ENCODE data around the gene TVP23A. TPM values are rescaled to one million over a fixed set of nuclear protein-coding genes. Genes with fewer than 3 reads are reported as not detected.

The TVP23A gene
- total RNA-seq, 4 donors from 2014 or later = 0.64 TPM; not detected in 3

DNA sequence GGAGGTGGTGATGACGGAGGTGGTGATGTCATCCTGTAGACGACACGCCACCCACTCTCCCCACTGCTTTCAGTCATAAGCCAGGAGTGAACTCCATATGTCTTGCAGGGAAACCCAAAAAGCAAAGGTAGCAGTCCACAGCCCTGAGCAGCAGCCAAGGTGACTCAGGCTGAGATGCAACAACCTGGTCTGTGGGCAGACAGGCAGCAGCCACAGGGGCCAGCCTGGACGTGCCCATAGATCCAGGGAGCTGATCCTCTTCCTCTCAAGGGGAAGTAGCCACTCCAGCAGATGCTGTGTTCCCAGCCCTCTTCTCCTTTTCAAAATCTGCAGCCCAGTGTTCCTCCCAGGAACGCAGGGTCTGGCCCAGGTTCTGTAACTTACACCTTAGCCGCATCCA lies 41.1 kb upstream of the TVP23A start:
- H3K9me3 ChIP-seq = no peaks in the 10 kb centered on the region
- no peak for TF ChIP-seq POLR2A (IDR thresholded peaks at IDR 0.05)
- TF ChIP-seq, protein P1, sequence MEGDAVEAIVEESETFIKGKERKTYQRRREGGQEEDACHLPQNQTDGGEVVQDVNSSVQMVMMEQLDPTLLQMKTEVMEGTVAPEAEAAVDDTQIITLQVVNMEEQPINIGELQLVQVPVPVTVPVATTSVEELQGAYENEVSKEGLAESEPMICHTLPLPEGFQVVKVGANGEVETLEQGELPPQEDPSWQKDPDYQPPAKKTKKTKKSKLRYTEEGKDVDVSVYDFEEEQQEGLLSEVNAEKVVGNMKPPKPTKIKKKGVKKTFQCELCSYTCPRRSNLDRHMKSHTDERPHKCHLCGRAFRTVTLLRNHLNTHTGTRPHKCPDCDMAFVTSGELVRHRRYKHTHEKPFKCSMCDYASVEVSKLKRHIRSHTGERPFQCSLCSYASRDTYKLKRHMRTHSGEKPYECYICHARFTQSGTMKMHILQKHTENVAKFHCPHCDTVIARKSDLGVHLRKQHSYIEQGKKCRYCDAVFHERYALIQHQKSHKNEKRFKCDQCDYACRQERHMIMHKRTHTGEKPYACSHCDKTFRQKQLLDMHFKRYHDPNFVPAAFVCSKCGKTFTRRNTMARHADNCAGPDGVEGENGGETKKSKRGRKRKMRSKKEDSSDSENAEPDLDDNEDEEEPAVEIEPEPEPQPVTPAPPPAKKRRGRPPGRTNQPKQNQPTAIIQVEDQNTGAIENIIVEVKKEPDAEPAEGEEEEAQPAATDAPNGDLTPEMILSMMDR (IDR thresholded peaks at IDR 0.05) = no peak
- TF ChIP-seq EP300 (IDR thresholded peaks at IDR 0.05) = no peak
- no peak for TF ChIP-seq POLR2AphosphoS5 (IDR thresholded peaks at IDR 0.05)
- DNase-seq (ENCODE audit: low spot score in 2 of 2) = no peak
- no peak overlapping the region for H3K4me3 ChIP-seq
- WGBS = 80% methylated on average over 6 of the region's 6 CpGs
- no peak overlapping the region for H3K27ac ChIP-seq
- no peaks in the 10 kb centered on the region for H3K4me1 ChIP-seq
- H3K36me3 ChIP-seq = no peaks in the 10 kb centered on the region
- H3K27me3 ChIP-seq = no peaks in the 10 kb centered on the region

DNA sequence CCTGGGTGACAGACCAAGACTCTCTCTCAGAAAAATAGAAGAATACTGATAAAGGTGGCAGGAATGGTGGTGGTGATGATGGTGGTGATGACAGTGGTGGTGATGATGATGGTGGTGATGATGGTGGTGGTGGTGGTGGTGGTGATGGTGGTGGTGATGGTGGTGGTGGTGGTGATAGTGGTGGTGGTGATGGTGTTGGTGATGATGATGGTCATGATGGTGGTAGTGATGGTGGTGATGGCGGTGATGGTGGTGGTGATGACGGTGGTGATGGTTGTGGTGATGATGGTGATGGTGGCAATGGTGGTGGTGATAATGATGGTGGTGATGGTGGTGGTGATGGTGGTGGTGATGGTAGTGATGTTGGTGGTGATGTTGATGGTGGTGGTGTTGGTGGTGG lies 40.4 kb upstream of the TVP23A start:
- Histone ChIP-seq H3K27me3 (no peaks in the 10 kb centered on the region), H3K4me1 (no peaks in the 10 kb centered on the region), H3K4me3 (no peak overlapping the region), H3K9me3 (no peaks in the 10 kb centered on the region), H3K27ac (no peak overlapping the region), H3K36me3 (no peaks in the 10 kb centered on the region)
- DNase-seq (ENCODE audit: low spot score in 2 of 2) = no peak
- WGBS = 94% methylated on average over 2 of the region's 2 CpGs
- TF ChIP-seq EP300 (IDR thresholded peaks at IDR 0.05) (no peak), POLR2A (IDR thresholded peaks at IDR 0.05) (no peak), POLR2AphosphoS5 (IDR thresholded peaks at IDR 0.05) (no peak)
- TF ChIP-seq, protein P1 (IDR thresholded peaks at IDR 0.05) = no peak

DNA sequence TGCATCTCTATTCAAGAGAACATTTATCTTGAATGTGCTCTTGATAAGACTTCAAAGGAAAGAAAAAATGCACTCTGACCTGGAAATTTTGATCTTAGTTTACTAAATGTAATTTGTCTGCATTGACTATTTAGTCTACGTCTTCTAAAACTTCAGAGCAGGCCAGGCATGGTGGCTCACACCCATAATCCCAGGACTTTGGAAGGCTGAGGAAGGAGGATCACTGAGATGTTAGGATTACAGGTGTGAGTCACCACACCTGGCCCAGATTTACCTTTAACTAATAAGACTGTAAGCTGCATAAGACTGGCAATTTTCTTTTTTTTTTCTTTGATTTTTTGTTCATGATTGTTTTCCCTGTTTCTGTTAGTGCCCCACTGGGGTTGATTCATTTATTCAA lies 39.6 kb upstream of the TVP23A start:
- Histone ChIP-seq H3K9me3 (no peaks in the 10 kb centered on the region), H3K27ac (no peak overlapping the region), H3K4me1 (no peaks in the 10 kb centered on the region), H3K4me3 (no peak overlapping the region), H3K36me3 (no peaks in the 10 kb centered on the region), H3K27me3 (no peaks in the 10 kb centered on the region)
- 76% methylated on average over 1 of the region's 1 CpG for WGBS
- no peak for TF ChIP-seq POLR2AphosphoS5 (IDR thresholded peaks at IDR 0.05)
- TF ChIP-seq, protein P1 (IDR thresholded peaks at IDR 0.05) = no peak
- no peak for TF ChIP-seq EP300 (IDR thresholded peaks at IDR 0.05)
- no peak for TF ChIP-seq POLR2A (IDR thresholded peaks at IDR 0.05)
- DNase-seq (ENCODE audit: low spot score in 2 of 2) = no peak

DNA sequence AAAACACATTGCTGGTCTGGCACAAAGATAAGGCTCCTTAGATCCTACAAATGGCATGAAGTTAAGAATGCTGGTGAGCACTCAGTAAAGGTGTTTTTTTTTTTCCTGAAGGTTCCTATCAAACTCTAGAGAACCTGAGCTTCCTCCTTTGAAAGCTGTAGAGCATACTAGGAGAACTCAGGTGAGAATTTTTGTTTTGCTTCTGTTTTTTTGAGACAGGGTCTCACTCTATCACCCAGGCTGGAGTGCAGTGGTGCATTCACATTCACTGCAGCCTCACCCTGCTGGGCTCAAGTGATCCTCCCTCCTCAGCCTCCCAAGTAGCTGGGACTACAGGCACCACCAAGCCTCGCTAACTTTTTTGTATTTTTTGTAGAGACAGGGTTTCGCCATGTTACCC lies 37.4 kb upstream of the TVP23A start:
- Histone ChIP-seq H3K36me3 (no peaks in the 10 kb centered on the region), H3K27me3 (no peaks in the 10 kb centered on the region), H3K4me1 (no peaks in the 10 kb centered on the region), H3K27ac (no peak overlapping the region), H3K9me3 (no peaks in the 10 kb centered on the region), H3K4me3 (no peak overlapping the region)
- no peak for DNase-seq (ENCODE audit: low spot score in 2 of 2)
- TF ChIP-seq POLR2A (IDR thresholded peaks at IDR 0.05) (no peak), POLR2AphosphoS5 (IDR thresholded peaks at IDR 0.05) (no peak), EP300 (IDR thresholded peaks at IDR 0.05) (no peak)
- TF ChIP-seq, protein P1 (IDR thresholded peaks at IDR 0.05) = no peak
- 97% methylated on average over 2 of the region's 2 CpGs for WGBS

DNA sequence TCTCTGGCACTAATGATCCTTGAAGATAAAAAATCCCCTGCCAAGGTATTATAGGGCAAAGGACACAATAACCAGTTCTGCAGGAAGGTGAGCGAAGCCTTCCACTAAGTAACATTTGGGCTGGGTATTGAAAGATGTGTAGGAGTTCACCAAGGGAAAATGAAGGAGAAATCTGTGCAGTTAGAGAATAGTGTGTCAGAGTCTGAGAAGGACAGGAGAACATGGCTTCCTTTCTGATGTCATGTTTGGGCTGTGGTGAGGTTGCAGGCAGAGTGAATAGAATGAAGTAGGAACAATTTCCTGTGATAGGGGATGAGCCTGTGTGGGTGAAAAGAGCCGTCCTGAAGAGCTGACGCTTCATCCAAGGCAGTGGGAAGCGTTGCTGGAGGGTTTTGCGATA lies 34.4 kb upstream of the TVP23A start:
- Histone ChIP-seq H3K36me3 (no peaks in the 10 kb centered on the region), H3K4me3 (no peak overlapping the region), H3K27me3 (no peaks in the 10 kb centered on the region), H3K9me3 (no peaks in the 10 kb centered on the region), H3K27ac (no peak overlapping the region), H3K4me1 (no peaks in the 10 kb centered on the region)
- 69% methylated on average over 5 of the region's 5 CpGs for WGBS
- TF ChIP-seq, protein P1 (IDR thresholded peaks at IDR 0.05) = no peak
- TF ChIP-seq EP300 (IDR thresholded peaks at IDR 0.05) = no peak
- no peak for TF ChIP-seq POLR2AphosphoS5 (IDR thresholded peaks at IDR 0.05)
- no peak for TF ChIP-seq POLR2A (IDR thresholded peaks at IDR 0.05)
- DNase-seq (ENCODE audit: low spot score in 2 of 2) = no peak

Data from suprapubic skin (tissue), 4 donors.